ENCODE measurements around the gene MRE11. TPM values are rescaled to one million over a fixed set of nuclear protein-coding genes. Genes with fewer than 3 reads are reported as not detected.
"Not testable (repeated sequence)": the region's sequence is repeated elsewhere in the genome, so short reads cannot be mapped to it uniquely, and the experiment has no call there.

MRE11 gene
- total RNA-seq, 1 experiment from 2014 or later = 4.5 TPM

DNA sequence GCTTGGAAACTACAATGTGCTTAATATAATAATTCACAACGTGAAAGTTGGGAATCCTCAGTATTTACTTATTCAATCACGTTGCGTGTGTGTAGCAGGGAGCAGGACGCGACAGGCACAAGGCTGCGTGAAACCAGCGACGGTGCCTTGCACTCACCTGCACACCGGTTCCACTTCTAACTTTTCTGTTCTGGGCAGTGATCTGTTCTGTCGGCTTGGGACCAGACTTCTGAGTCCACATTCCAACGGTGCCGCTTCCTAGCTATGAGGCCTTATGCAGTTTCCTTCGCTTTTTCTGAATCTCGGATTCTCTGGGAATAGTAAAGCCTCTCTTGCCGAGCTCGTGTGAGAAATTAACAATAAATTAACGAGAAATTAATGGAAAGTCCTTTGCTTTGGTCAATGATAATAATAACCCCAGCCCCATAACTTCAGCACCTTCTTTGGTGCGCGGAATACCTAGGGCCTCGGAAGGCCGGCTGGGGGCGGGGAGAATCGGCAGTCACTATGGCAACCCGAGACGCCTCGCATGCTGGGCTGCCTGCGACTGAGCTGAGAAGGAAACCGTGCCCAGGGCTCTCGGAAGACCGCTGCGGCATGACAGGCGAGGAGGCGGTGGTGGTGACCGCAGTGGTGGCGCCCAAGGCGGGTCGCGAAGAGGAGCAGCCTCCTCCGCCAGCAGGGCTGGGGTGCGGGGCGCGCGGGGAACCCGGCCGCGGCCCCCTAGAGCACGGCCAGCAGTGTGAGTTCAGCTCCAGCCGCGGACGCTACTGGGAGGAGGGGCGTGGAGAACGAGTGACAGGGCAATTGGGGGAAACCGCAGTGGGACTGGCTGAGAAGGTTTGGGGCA is 18.5 kb upstream of the MRE11 start, which contains the start of gene C11orf97:
Gene C11orf97 (plus strand): TSS at position 530 of the 850 bp plus-strand sequence. CDS start 68 bp downstream, at position 598.
- peak; percentile 45 for DNase-seq (ENCODE audit: low read depth)
- in situ Hi-C loops (cut with HindIII; ENCODE audit: low pct_unique_long_range_greater_than_20kb, low sequenced_read_pairs) = no loop called here

DNA sequence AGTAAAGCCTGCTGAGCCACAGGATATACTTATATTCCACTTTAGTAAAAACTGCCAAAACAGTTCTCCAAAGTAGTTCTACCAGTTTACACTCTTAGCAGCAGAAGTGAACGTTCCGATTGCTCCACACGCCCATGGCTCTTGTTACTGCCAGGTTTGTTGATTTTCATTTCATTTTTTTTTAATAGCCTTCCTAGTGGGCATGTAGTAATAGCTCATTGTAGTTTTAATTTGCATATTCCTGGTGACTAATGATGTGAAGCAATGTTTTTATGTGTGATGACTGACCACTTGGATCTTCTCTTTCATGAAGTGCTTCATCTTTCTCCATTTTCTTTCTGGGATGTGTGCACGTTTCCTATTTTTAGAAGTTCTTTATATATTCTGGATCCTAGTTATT is 13.8 kb upstream of the MRE11 start:
- in situ Hi-C loops (cut with HindIII; ENCODE audit: low pct_unique_long_range_greater_than_20kb, low sequenced_read_pairs) = no loop called here
- no peak for DNase-seq (ENCODE audit: low read depth)

DNA sequence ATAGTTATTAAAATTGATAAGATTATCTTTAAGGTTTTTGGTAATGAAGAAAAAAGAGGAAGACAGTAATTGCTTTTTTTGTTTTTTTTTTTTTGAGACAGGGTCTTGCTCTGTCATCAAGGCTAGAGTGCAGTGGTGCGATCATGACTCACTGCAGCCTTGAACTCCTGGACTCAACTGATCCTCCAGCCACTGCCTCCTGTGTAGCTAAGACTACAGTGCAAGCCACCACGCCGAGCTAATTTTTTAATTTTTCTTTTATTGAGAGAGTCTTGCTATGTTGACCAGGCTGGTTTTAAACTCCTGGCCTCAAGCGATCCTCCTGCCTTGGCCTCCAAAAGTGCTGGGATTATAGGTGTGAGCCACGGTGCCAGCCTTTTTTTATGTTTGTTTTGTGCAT is 12.9 kb upstream of the MRE11 start:
- DNase-seq (ENCODE audit: low read depth); in situ Hi-C loops (cut with HindIII; ENCODE audit: low pct_unique_long_range_greater_than_20kb, low sequenced_read_pairs): not testable (repeated sequence)

DNA sequence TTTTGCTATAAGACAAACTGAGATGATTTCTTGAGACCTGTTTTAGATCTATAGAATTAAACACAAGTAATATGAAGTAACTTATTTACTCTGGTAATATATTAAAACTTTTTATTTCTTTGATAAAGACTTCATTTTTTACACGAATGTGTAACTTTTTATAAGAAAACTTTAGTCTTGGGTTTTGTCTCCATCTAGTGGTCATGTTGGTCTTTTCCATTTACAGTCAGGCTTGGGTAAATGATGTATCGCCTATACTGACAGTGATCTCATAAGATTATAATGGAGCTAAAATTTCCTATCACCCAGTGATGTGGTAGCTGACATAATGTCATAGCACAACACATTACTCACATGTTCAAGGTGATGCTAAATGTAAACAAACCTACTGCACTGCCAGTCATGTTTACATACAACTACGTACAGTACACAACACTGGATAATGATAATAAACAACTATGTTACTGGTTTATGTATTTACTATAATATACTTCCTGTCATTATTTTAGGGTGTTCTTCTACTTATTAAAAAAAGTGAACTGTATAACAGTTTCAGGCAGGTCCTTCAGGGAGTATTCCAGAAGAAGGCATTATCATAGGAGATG is 11.1 kb upstream of the MRE11 start:
- peak; percentile 14 for DNase-seq (ENCODE audit: low read depth)
- in situ Hi-C loops (cut with HindIII; ENCODE audit: low pct_unique_long_range_greater_than_20kb, low sequenced_read_pairs) = no loop called here

- in situ Hi-C loops (cut with HindIII; ENCODE audit: low pct_unique_long_range_greater_than_20kb, low sequenced_read_pairs) = no loop called here
- no peak for DNase-seq (ENCODE audit: low read depth)
These were observed 7.9 kb upstream of the MRE11 start for GRCh38 chr11:94501522-94501921.

- in situ Hi-C loops (cut with HindIII; ENCODE audit: low pct_unique_long_range_greater_than_20kb, low sequenced_read_pairs) = no loop called here
- no peak for DNase-seq (ENCODE audit: low read depth)
These were observed 6.5 kb upstream of the MRE11 start for GRCh38 chr11:94500181-94500580.

GRCh38 chr11:94494126-94494680 is 559 bp upstream of the MRE11 start:
- in situ Hi-C loops (cut with HindIII; ENCODE audit: low pct_unique_long_range_greater_than_20kb, low sequenced_read_pairs) = no loop called here
- no peak for DNase-seq (ENCODE audit: low read depth)

DNA sequence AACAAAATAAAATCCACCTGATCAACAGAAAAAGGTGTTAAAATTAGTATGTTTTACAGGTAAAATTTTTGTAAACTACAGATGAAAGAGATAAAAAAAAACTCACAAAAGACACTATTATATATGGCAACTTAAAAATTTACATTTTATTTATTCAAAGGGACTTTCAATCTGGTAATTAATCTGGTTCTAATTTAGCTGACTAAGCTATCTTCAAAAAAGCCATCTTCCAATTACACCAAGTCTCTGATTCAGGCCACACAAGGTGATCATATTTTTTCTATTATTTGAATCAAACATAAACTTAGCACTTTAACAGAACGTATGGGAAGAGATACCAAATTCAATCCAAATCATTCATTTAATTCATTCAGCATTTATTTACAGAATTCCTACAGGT is 7.6 kb downstream of the MRE11 start:
- no peak for DNase-seq (ENCODE audit: low read depth)
- in situ Hi-C loops (cut with HindIII; ENCODE audit: low pct_unique_long_range_greater_than_20kb, low sequenced_read_pairs) = no loop called here

GRCh38 chr11:94481342-94481741 is 12.3 kb downstream of the MRE11 start:
- DNase-seq (ENCODE audit: low read depth) = no peak
- in situ Hi-C loops (cut with HindIII; ENCODE audit: low pct_unique_long_range_greater_than_20kb, low sequenced_read_pairs) = no loop called here

- in situ Hi-C loops (cut with HindIII; ENCODE audit: low pct_unique_long_range_greater_than_20kb, low sequenced_read_pairs) = no loop called here
- DNase-seq (ENCODE audit: low read depth) = no peak
These were observed 16.0 kb downstream of the MRE11 start for GRCh38 chr11:94477624-94478023.

GRCh38 chr11:94472916-94473799 is 20.5 kb downstream of the MRE11 start:
- DNase-seq (ENCODE audit: low read depth) = no peak

GRCh38 chr11:94469416-94469815 is 24.2 kb downstream of the MRE11 start:
- no peak for DNase-seq (ENCODE audit: low read depth)

More at GRCh38 chr11:94472916-94473799, 20.5 kb downstream of the MRE11 start:
- in situ Hi-C loops (cut with HindIII; ENCODE audit: low pct_unique_long_range_greater_than_20kb, low sequenced_read_pairs) = no loop called here

GRCh38 chr11:94459576-94459975 is 34.1 kb downstream of the MRE11 start:
- no peak for DNase-seq (ENCODE audit: low read depth)
- in situ Hi-C loops (cut with HindIII; ENCODE audit: low pct_unique_long_range_greater_than_20kb, low sequenced_read_pairs) = no loop called here

More at GRCh38 chr11:94469416-94469815, 24.2 kb downstream of the MRE11 start:
- in situ Hi-C loops (cut with HindIII; ENCODE audit: low pct_unique_long_range_greater_than_20kb, low sequenced_read_pairs) = no loop called here

GRCh38 chr11:94457118-94458029 is 36.3 kb downstream of the MRE11 start:
- in situ Hi-C loops (cut with HindIII; ENCODE audit: low pct_unique_long_range_greater_than_20kb, low sequenced_read_pairs) = no loop called here
- DNase-seq (ENCODE audit: low read depth) = peak; percentile 3

DNA sequence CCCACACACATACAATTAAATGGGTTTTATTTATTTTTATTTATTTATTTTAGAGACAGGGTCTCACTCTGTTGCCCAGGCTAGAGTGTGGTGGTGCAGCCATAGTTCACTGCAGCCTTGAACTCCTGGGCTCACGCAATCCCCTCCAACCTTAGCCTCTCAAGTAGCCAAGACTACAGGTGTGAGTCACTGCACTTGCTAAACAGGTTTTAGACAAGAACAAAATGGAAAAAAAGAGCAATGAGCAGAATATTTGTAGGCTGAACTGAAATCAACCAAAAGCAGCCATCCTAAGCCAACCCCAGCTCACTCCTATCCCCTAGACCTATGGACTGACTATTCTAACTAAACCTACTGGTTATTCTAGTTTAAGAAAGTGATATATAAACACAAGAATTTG is 37.8 kb downstream of the MRE11 start:
- in situ Hi-C loops (cut with HindIII; ENCODE audit: low pct_unique_long_range_greater_than_20kb, low sequenced_read_pairs) = no loop called here
- DNase-seq (ENCODE audit: low read depth) = no peak

- DNase-seq (ENCODE audit: low read depth) = no peak
- in situ Hi-C loops (cut with HindIII; ENCODE audit: low pct_unique_long_range_greater_than_20kb, low sequenced_read_pairs) = no loop called here
These were observed 39.3 kb downstream of the MRE11 start for GRCh38 chr11:94454301-94454700.

DNA sequence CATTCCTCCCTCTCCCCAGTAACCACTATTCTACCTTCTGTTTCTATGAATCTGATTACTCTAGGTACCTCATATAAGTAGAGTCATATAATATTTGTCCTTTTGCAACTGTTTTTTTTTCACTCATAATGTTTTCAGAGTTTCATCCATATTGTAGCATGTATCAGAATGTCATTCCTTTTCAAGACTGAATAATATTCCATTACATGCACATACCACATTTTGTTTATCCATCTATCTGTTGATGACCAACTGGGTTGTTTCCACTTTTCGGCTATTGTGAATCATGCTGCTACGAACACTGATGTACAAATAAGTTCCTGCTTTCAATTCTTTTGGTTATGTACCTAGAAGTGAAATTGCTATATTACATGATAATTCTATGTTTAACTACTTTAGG is 40.7 kb downstream of the MRE11 start:
- in situ Hi-C loops (cut with HindIII; ENCODE audit: low pct_unique_long_range_greater_than_20kb, low sequenced_read_pairs) = no loop called here
- no peak for DNase-seq (ENCODE audit: low read depth)
